Lower lobe of right lung (tissue), 2 donors: ENCODE data around the gene ACBD4. TPM values are rescaled to one million over a fixed set of nuclear protein-coding genes. Genes with fewer than 3 reads are reported as not detected.
A peak's percentile ranks its signal among the peaks of the same experiment; 100 is the strongest.

Experiments used
- ATAC-seq, 2 donors: fragments of 200-7000 bp; cut with Tn5 transposase; one replicate each; pipeline ENCODE4 v1.9.1; 2020 to 2022; ENCODE audit warnings: mild to moderate bottlenecking in 2 of 2, moderate library complexity in 2 of 2
- DNase-seq: peaks from one replicate; pipeline ENCODE4 v3.0.0-alpha.2; 2020
- H3K27ac ChIP-seq: fragments of 200-600 bp; one replicate; pipeline ENCODE4 v1.8.0; 2022
- H3K27me3 ChIP-seq: fragments of 200-600 bp; one replicate; pipeline ENCODE4 v1.8.0; 2022; ENCODE audit warnings: low read depth
- H3K36me3 ChIP-seq: fragments of 200-600 bp; one replicate; pipeline ENCODE4 v1.8.0; 2022; ENCODE audit warnings: mild to moderate bottlenecking
- H3K4me1 ChIP-seq: fragments of 200-600 bp; one replicate; pipeline ENCODE4 v1.8.0; 2022
- H3K4me3 ChIP-seq: fragments of 200-600 bp; one replicate; pipeline ENCODE4 v1.8.0; 2022; ENCODE audit warnings: mild to moderate bottlenecking
- H3K9me3 ChIP-seq: fragments of 200-600 bp; one replicate; pipeline ENCODE4 v1.8.0; 2022
- intact Hi-C: fragments of 100-400 bp; cut with DNase I; formaldehyde crosslinking; loops from one replicate; pipeline ENCODE4 v1.11.0; 2022
- total RNA-seq: library from RNA; stranded (reverse); fragmentation: NEBNext Ultra II Directional; extraction: Animal tissue kit (Norgen Biotek cat#: 25700); gene quantifications from one replicate; pipeline ENCODE4 v1.2.1, GENCODE V29; 2021
- TF ChIP-seq, protein P1 (sequence below): fragments of 200-600 bp; IDR thresholded peaks from one replicate; pipeline ENCODE4 v1.8.0; 2022; ENCODE audit warnings: antibody characterized with exemption, mild to moderate bottlenecking
- donor health status: DM: no; HTN: yes; CAD: no; lungs with severe emphysema.

The ACBD4 gene
- total RNA-seq, 1 donor from 2014 or later: 16.6 TPM

GRCh38 chr17:45127548-45128300 lies 7.8 kb upstream of the ACBD4 start:
- DNase-seq (peak; percentile 74), ATAC-seq (peak; percentile 5 to 20)
- intact Hi-C loops: no loop called here
- Histone ChIP-seq H3K9me3 (no peaks in the 10 kb centered on the region), H3K36me3 (no peaks in the 10 kb centered on the region), H3K27ac (peak overlapping the region; percentile 82), H3K4me3 (no peak overlapping the region), H3K27me3 (no peaks in the 10 kb centered on the region), H3K4me1 (peaks cover 69% of the 10 kb centered on the region)
- TF ChIP-seq, protein P1, sequence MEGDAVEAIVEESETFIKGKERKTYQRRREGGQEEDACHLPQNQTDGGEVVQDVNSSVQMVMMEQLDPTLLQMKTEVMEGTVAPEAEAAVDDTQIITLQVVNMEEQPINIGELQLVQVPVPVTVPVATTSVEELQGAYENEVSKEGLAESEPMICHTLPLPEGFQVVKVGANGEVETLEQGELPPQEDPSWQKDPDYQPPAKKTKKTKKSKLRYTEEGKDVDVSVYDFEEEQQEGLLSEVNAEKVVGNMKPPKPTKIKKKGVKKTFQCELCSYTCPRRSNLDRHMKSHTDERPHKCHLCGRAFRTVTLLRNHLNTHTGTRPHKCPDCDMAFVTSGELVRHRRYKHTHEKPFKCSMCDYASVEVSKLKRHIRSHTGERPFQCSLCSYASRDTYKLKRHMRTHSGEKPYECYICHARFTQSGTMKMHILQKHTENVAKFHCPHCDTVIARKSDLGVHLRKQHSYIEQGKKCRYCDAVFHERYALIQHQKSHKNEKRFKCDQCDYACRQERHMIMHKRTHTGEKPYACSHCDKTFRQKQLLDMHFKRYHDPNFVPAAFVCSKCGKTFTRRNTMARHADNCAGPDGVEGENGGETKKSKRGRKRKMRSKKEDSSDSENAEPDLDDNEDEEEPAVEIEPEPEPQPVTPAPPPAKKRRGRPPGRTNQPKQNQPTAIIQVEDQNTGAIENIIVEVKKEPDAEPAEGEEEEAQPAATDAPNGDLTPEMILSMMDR: no peak

- TF ChIP-seq, protein P1: no peak
- DNase-seq (no peak), ATAC-seq (no peak)
- Histone ChIP-seq H3K4me1 (peaks cover 63% of the 10 kb centered on the region), H3K36me3 (no peaks in the 10 kb centered on the region), H3K27me3 (no peaks in the 10 kb centered on the region), H3K9me3 (no peaks in the 10 kb centered on the region), H3K4me3 (no peak overlapping the region), H3K27ac (peak overlapping the region; percentile 82)
- intact Hi-C loops: no loop called here
Observed at GRCh38 chr17:45128331-45128730, 7.2 kb upstream of the ACBD4 start.

GRCh38 chr17:45128989-45129388 lies 6.5 kb upstream of the ACBD4 start:
- DNase-seq (no peak), ATAC-seq (no peak)
- Histone ChIP-seq H3K27ac (peak overlapping the region; percentile 82), H3K4me1 (peaks cover 57% of the 10 kb centered on the region), H3K36me3 (no peaks in the 10 kb centered on the region), H3K4me3 (no peak overlapping the region), H3K27me3 (no peaks in the 10 kb centered on the region), H3K9me3 (no peaks in the 10 kb centered on the region)
- intact Hi-C loops: no loop called here
- TF ChIP-seq, protein P1: no peak

- no peaks in the 10 kb centered on the region for H3K9me3 ChIP-seq
- intact Hi-C loops: no loop called here
- no peak overlapping the region for H3K4me3 ChIP-seq
- peaks cover 52% of the 10 kb centered on the region for H3K4me1 ChIP-seq
- TF ChIP-seq, protein P1: no peak
- DNase-seq: no peak
- ATAC-seq: no peak
- H3K27me3 ChIP-seq: no peaks in the 10 kb centered on the region
- H3K27ac ChIP-seq: peak overlapping the region; percentile 1
- H3K36me3 ChIP-seq: no peaks in the 10 kb centered on the region
Observed at GRCh38 chr17:45129426-45129939, 6.0 kb upstream of the ACBD4 start.

DNA sequence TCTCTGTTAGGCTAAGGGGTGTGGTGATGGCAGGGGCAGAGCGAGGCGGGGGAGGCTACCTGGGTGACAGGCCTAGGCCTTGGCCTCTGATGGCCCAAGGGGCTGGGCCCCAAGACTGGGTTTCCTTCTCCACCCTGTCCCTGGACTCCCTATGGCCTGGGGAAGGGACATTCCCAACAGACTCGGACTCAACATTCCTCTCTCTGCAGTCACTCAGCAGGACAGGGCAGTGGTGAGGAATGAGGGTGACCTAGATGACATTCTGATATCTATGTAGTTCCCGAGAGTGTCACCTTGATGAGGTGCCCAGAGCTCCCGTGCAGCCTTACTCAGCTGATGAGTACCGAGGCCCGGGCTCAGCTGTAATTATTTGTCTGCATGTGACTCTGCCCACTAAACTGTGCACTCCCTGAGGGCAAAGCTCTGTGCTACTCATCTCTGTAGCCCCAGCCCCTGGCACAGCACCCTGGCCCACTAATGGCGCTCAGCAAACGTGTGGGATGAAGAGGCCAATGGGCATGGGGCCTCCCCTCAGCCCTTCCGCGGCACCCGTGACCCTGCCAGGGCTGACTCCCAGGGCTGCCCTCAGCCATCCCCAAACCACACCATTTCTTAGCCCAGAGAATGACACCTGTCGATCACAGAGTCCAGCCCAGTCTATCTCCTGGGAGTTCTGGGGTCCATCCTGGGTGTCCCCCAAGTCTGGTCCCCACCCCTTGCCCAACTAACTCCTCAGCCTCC lies 5.4 kb upstream of the ACBD4 start:
- ATAC-seq: no peak
- Histone ChIP-seq H3K4me1 (peaks cover 46% of the 10 kb centered on the region), H3K4me3 (no peak overlapping the region), H3K27me3 (no peaks in the 10 kb centered on the region), H3K27ac (peak overlapping the region; percentile 24), H3K9me3 (no peaks in the 10 kb centered on the region), H3K36me3 (no peaks in the 10 kb centered on the region)
- intact Hi-C loops: no loop called here
- DNase-seq: no peak
- TF ChIP-seq, protein P1: no peak
